Endothelial cell of umbilical vein (primary cell): ENCODE results near the gene SLC35G1. TPM values are rescaled to one million over a fixed set of nuclear protein-coding genes. Genes with fewer than 3 reads are reported as not detected.

Experiments used
- BruUV-seq: library from RNA; stranded (reverse); fragments of 400-500 nt; replicated peaks from 2 replicates; lab custom pipeline; 2021; lab: Mats Ljungman, UMichigan
- CTCF ChIA-PET: fragments of 300-600, 350-600 bp; sonication (Branson Sonifier 250); formaldehyde crosslinking; loops from one replicate; lab custom pipeline; 2021; ENCODE audit warnings: antibody characterized with exemption, inconsistent platforms; lab: Charles Lee
- POLR2A ChIA-PET: fragments of 300-600, 350-600 bp; sonication (Branson Sonifier 250); formaldehyde crosslinking; loops from one replicate; lab custom pipeline; 2021; ENCODE audit warnings: antibody characterized with exemption, inconsistent platforms; lab: Charles Lee
- DNase-seq: peaks from one replicate; pipeline ENCODE4 v3.0.0-alpha.2; 2011; ENCODE audit warnings: low read depth, low spot score
- FAIRE-seq: peaks from 2 replicates; lab custom pipeline; 2011; peaks lifted over from hg19 to GRCh38; lab: Jason Lieb, UNC
- H2AFZ ChIP-seq: 2 replicates; pipeline ENCODE4 v1.6.0; 2012; ENCODE audit warnings: low read depth, low read length, control low read depth, inconsistent platforms
- H3K27ac ChIP-seq: 2 replicates; pipeline ENCODE4 v1.5.1; 2011; ENCODE audit warnings: low read depth, mild to moderate bottlenecking, control low read depth, low read length, moderate library complexity; ENCODE audit not compliant: insufficient read depth
- H3K27me3 ChIP-seq, 2 experiments: 2 replicates each; pipeline versions ENCODE4 v1.6.0 to v1.6.1; 2011; ENCODE audit warnings: low read length in 2 of 2, mixed read lengths in 1 of 2; ENCODE audit not compliant: control insufficient read depth in 2 of 2, insufficient read depth in 2 of 2
- H3K36me3 ChIP-seq, 2 experiments: 2 replicates in 1 of 2; 3 replicates in 1 of 2; pipeline ENCODE4 v1.5.1; 2011; ENCODE audit warnings: low read length in 2 of 2, mild to moderate bottlenecking in 1 of 2, moderate library complexity in 1 of 2; ENCODE audit not compliant: control insufficient read depth in 2 of 2, insufficient read depth in 2 of 2; ENCODE audit errors: extremely low read depth in 1 of 2
- H3K4me1 ChIP-seq: 3 replicates; pipeline ENCODE4 v1.5.1; 2011; ENCODE audit warnings: mild to moderate bottlenecking, low read length; ENCODE audit not compliant: control insufficient read depth, insufficient read depth; ENCODE audit errors: extremely low read depth
- H3K4me2 ChIP-seq: 2 replicates; pipeline ENCODE4 v1.6.1; 2011; ENCODE audit warnings: low read length, control low read depth, mixed read lengths; ENCODE audit not compliant: insufficient read depth
- H3K4me3 ChIP-seq, 3 experiments: fragments of 200-600 bp in 1 of 3; sonication (generic), shearing (Covaris generic) in 1 of 3; replicated peaks in 1 of 3; 2 replicates each; pipeline ENCODE4 v1.5.1; 2011 to 2016; ENCODE audit warnings: control low read depth in 3 of 3, low read length in 3 of 3, mild to moderate bottlenecking in 2 of 3, inconsistent platforms in 1 of 3, low read depth in 1 of 3, moderate library complexity in 1 of 3; ENCODE audit not compliant: insufficient read depth in 1 of 3
- H3K79me2 ChIP-seq: 2 replicates; pipeline ENCODE4 v1.6.0; 2012; ENCODE audit warnings: low read length, inconsistent platforms; ENCODE audit not compliant: control insufficient read depth, insufficient read depth
- H3K9ac ChIP-seq: replicated peaks from 2 replicates; pipeline ENCODE3; 2011; ENCODE audit warnings: low read length, control low read depth; ENCODE audit not compliant: insufficient read depth; ENCODE audit errors: extremely low read depth
- H3K9me1 ChIP-seq: replicated peaks from 3 replicates; pipeline ENCODE4 v1.6.0; 2011; ENCODE audit warnings: mild to moderate bottlenecking, low read length; ENCODE audit not compliant: control insufficient read depth, insufficient read depth; ENCODE audit errors: extremely low read depth
- H3K9me3 ChIP-seq: replicated peaks from 2 replicates; pipeline ENCODE4 v1.5.1; 2012; ENCODE audit warnings: low read length, inconsistent platforms; ENCODE audit not compliant: control insufficient read depth, insufficient read depth
- H4K20me1 ChIP-seq: replicated peaks from 2 replicates; pipeline ENCODE3; 2011; ENCODE audit warnings: mild to moderate bottlenecking, low read length; ENCODE audit not compliant: control insufficient read depth, insufficient read depth; ENCODE audit errors: extremely low read depth
- CTCF ChIP-seq, 2 donors: IDR thresholded peaks; 1 replicate in 1 of 2; 2 replicates in 1 of 2; pipeline ENCODE4 v1.5.1; 2011; ENCODE audit warnings: low read length in 2 of 2, mild to moderate bottlenecking in 2 of 2, moderate library complexity in 2 of 2, control low read depth in 1 of 2, inconsistent platforms in 1 of 2, low read depth in 1 of 2; ENCODE audit not compliant: insufficient read depth in 1 of 2; ENCODE audit errors: extremely low read depth in 1 of 2
- EZH2 ChIP-seq: IDR thresholded peaks from 2 replicates; pipeline ENCODE4 v1.6.1; 2012; ENCODE audit warnings: borderline replicate concordance, low read depth, mild to moderate bottlenecking, moderate library complexity, low read length, inconsistent platforms; ENCODE audit not compliant: severe bottlenecking
- FOS ChIP-seq: IDR thresholded peaks from 2 replicates; pipeline ENCODE4 v1.6.1; 2011; ENCODE audit warnings: mild to moderate bottlenecking, low read length, moderate library complexity, borderline replicate concordance; ENCODE audit not compliant: insufficient read depth
- GATA2 ChIP-seq: IDR thresholded peaks from 2 replicates; pipeline ENCODE4 v1.7.0; 2011; ENCODE audit warnings: low read depth, mild to moderate bottlenecking, moderate library complexity, mixed read lengths, low read length; ENCODE audit not compliant: insufficient read length, insufficient read depth
- JUN ChIP-seq: IDR thresholded peaks from 2 replicates; pipeline ENCODE4 v1.6.1; 2011; ENCODE audit warnings: borderline replicate concordance, low read depth; ENCODE audit not compliant: insufficient read length, insufficient read depth
- MAX ChIP-seq: IDR thresholded peaks from 2 replicates; pipeline ENCODE4 v1.6.1; 2011; ENCODE audit not compliant: insufficient read depth, insufficient read length
- MYC ChIP-seq: IDR thresholded peaks from one replicate; pipeline ENCODE4 v1.6.1; 2011; ENCODE audit warnings: mild to moderate bottlenecking, low read depth, low read length
- POLR2A ChIP-seq: IDR thresholded peaks from 2 replicates; pipeline ENCODE4 v1.6.1; 2012; ENCODE audit warnings: low read depth, mild to moderate bottlenecking, control low read depth, low read length
- POLR2AphosphoS5 ChIP-seq: IDR thresholded peaks from 2 replicates; pipeline ENCODE4 v1.6.1; 2012; ENCODE audit warnings: low read depth, mild to moderate bottlenecking, control low read depth, low read length, moderate library complexity; ENCODE audit not compliant: insufficient read depth
- dilution Hi-C: fragments of 300-500 bp; cut with MboI; formaldehyde crosslinking; loops from one replicate; pipeline ENCODE4 v1.15.0; 2019; ENCODE audit warnings: low sequenced_read_pairs; ENCODE audit not compliant: extremely low pct_ligation_motif_present
- intact Hi-C: fragments of 100-400 bp; cut with micrococcal nuclease; formaldehyde crosslinking; loops from one replicate; pipeline ENCODE4 v1.10.0; 2022
- polyA plus RNA-seq, 4 experiments: library from polyadenylated mRNA; depleted of rRNA in 3 of 4; stranded (reverse) in 3 of 4; unstranded in 1 of 4; fragments of >200 nt; gene quantifications; 2 replicates each; pipeline versions ENCODE4 v1.2.1 to v1.2.3, GENCODE V29; 2011 to 2012; ENCODE audit warnings: missing spikeins in 1 of 4
- total RNA-seq: library from RNA; stranded (reverse); gene quantifications from 2 replicates; pipeline ENCODE4 v1.2.3, GENCODE V29; 2021

SLC35G1 gene
- total and polyA plus RNA-seq, 2 donors (not counting 3 experiments of a cell fraction or from before 2014, with no cell fraction given), result 2.5 to 4.1 TPM

GRCh38 chr10:93876381-93876780 is 17.4 kb upstream of the SLC35G1 start:
- intact Hi-C loops (no loop called here), dilution Hi-C loops (no loop called here)
- Histone ChIP-seq H3K4me2 (no peak overlapping the region), H3K9ac (no peak overlapping the region), H3K79me2 (no peaks in the 10 kb centered on the region), H3K9me3 (no peaks in the 10 kb centered on the region), H2AFZ (no peak overlapping the region), H3K36me3 (no peaks in the 10 kb centered on the region), H3K27me3 (peaks cover 6 to 14% of the 10 kb centered on the region in 2 experiments), H3K9me1 (no peaks in the 10 kb centered on the region), H4K20me1 (no peaks in the 10 kb centered on the region), H3K27ac (no peak overlapping the region), H3K4me1 (no peaks in the 10 kb centered on the region), H3K4me3 (no peak overlapping the region)
- no TSS peak for BruUV-seq
- ChIA-PET POLR2A (no interaction called here), CTCF (no interaction called here)
- no peak for DNase-seq
- no peak for TF ChIP-seq MYC
- FAIRE-seq, result no peak

GRCh38 chr10:93879273-93879672 is 14.5 kb upstream of the SLC35G1 start:
- Histone ChIP-seq H3K4me3 (no peak overlapping the region), H4K20me1 (no peaks in the 10 kb centered on the region), H3K9me3 (no peaks in the 10 kb centered on the region), H3K27ac (no peak overlapping the region), H3K9ac (no peak overlapping the region), H3K27me3 (peaks cover 6 to 17% of the 10 kb centered on the region in 2 experiments), H3K9me1 (no peaks in the 10 kb centered on the region), H3K79me2 (no peaks in the 10 kb centered on the region), H2AFZ (no peak overlapping the region), H3K4me1 (no peaks in the 10 kb centered on the region), H3K36me3 (no peaks in the 10 kb centered on the region), H3K4me2 (no peak overlapping the region)
- TF ChIP-seq EZH2 (no peak), POLR2A (no peak), JUN (no peak), FOS (no peak), MYC (no peak), GATA2 (no peak), MAX (no peak), POLR2AphosphoS5 (no peak), CTCF (IDR thresholded peaks at IDR 0.05; ENCODE audit: extremely low read depth in 1 of 2, insufficient read depth in 1 of 2, low read depth in 1 of 2, low read length in 2 of 2) (no peak)
- dilution Hi-C loops, result no loop called here
- intact Hi-C loops, result no loop called here
- DNase-seq, result no peak
- CTCF ChIA-PET, result no interaction called here
- FAIRE-seq, result no peak
- no TSS peak for BruUV-seq
- POLR2A ChIA-PET, result no interaction called here
